Ecto neural progenitor cell (in vitro differentiated cells): ENCODE measurements around the gene DPYSL5.
A peak's percentile ranks its signal among the peaks of the same experiment; 100 is the strongest.

ENCODE experiments used
- DNase-seq: peaks from one replicate; pipeline ENCODE4 v3.0.0-alpha.2; 2018; ENCODE audit warnings: low spot score

Gene DPYSL5

DNA sequence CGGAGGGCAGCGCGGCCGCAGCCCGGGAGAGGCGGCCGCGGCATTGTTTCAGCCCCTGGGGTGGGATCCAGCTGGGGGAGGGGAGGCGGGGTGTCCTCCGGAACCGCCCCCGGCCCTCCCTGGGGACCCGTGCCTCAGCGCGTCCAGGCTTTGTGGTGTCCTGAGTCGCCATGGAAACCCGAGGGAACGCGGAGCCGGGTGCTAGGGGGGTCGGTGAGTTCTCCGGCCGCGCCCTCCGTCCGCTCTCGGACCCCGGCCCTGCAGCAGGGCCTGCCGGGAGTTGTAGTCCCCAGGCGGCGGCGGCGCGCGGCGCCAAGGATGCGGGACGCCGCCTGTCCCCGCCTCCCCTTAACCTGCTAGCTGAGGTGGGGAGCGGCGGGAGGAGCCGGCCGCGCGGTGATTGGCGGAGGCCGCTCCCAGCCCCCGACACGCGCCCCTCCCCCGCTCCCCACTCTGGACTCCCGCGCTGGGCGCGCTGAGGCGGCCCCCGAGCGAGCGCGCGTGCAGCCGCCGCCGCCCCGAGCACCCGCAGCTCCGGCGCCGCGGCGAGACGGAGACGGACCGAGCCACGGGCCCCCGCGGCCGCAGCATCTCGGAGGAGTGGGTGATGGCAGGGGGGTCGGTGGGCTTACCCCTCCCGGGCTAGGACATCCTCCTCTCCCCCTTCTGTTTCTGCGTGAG, at the start of gene DPYSL5:
Gene DPYSL5 (plus strand): TSS at position 478 of the 681 bp plus-strand sequence. CDS start 50,368 bp downstream, outside the sequence.
- DNase-seq, result peak; percentile 96

DNA sequence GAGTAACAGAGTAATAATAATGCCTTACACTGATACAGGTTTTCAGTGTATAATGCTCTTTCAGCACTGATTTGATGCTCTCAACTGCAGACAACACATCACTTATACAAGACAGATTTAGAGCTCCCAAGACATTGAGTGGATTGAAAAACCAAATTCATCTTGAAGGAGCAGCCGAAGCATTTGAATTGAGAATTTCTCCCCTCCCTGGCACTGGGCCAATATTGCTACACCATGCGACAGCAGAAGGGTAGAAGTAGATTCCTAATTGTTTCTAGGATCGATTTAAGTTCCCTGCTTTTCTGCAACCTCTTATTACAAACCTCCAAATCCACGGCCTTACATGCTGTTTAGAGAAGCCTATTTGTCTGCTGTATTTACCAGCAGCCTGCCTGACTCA, 46.6 kb upstream of the DPYSL5 start:
- DNase-seq, result no peak

- DNase-seq, result no peak
These were observed 46.1 kb upstream of the DPYSL5 start for GRCh38 chr2:26801796-26802195.

DNA sequence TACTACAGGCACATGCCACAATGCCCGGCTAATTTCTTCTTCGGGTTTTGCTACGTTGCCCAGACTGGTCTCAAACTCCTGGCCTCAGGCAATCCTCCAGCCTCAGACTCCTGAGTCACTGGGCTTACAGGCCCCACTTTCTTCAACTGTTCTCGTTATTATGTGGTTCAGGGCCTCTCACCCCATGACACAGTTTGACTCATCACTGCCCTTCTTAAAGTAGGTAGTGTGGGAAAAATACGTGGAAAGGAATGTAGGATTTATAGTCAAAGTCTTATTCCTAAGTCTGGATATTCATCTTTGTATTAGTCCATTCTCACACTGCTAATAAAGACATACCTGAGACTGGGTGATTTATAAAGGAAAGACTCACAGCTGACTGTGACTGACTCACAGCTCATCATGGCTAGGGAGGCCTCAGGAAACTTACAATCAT, 42.7 kb upstream of the DPYSL5 start:
- no peak for DNase-seq

DNA sequence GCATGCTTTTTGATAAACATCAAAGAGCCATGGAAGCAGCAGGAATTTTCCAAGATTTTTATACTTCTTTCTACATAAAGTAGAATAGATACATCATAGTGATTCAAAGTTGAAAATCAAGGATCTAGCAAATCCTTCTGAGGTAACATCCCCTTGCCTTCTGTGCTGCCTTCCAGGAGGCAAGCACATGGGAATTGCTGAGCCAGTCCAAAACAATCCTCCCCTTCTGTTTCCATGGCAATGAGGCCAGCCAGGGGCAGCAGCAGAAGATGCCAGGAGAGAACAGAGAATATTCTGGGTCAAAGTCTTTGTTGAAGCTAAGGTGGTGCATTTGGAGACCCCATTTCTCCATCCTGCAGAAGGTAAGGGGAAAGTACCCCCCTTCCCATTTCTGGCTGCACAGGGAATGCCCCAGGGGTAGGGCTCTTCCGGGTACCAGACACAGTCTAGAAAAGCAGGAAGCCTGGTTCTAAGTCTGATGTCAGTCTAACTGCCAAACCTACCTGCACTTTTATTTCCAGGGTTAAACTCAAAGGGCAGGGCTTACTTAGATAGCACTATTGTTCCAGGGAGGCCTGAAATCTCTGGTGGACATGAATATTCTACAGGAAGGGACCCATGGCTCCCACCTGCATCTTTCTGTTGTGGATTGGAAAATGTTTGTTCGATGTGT, 40.0 kb upstream of the DPYSL5 start:
- no peak for DNase-seq

DNA sequence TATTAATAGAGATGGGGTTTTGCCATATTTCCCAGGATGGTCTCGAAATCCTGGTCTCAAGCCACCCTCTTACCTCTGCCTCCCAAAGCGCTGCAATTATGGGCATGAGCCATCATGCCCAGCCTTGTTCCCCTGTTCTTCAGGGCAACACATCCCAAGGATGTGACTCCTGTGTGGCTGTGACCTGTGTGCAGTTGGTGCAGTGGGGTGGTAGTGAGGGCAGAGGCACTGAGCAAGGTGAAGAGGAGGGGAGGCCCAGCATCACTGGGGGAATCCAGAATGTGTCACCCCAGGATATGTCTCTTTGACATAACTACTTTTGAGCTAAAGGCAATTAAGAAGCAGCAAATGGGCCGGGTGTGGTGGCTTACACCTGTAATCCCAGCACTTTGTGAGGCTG, 38.7 kb upstream of the DPYSL5 start:
- DNase-seq, result no peak

GRCh38 chr2:26809876-26810577, 37.9 kb upstream of the DPYSL5 start:
- no peak for DNase-seq

DNA sequence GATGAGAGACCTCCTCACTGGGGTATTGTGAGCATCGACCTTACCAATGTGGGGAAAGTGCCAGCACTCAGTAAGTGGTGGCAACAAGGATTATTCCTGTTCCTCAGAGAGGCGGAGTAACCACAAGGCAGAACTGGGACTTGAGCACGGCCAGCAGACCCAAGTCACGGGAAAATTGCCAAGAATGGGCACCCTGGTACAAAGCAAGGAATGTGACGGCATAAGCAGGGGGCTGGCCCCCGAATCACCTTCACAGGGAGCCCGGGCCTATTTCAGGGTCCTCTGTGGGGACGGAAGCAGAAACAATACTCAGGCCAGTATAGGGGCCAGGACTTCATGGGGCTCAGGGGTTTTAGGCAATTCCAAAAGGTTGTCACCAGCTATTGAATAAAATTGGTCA, 36.7 kb upstream of the DPYSL5 start:
- no peak for DNase-seq

DNA sequence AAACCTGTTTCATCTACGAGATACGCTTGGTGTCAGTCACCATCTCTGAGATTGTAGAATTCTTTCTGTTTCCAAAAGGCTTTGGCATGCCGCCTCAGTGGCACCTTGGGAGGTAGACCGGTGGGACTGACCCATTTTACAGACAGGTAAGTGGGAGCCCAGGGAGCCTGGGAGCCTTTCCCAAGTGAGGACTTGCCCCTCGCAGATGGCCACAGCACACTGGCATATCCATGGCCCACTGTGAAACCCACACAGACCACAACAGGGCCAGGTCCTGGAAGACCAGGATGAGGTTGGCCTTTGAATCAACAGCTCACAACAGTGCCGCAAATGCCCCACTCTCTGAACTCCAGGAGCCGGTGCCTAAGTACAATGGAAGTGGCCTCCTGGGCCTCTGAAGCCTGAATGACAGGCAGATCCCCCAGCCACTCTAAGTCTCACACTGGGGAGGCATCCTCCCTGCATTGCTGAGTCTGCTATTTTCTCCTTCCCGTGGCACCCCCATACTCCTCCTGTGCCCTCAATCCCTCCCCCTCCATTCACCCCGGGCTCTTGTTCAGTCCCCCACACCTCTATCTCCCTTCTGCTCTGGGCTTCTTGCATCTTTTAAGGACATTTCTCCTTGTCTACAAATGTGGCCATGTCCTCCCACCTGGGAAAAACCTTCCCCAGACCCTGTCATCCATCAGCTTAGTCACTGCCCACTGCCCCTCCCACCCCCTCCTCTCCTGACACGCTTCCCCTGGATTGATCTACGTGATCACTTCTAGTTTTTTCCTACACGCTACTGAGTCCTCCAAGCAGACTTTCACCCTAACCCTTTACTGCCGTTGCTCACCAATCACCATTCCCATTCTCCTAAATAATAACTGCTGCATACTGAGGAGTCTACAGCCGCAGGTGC, 35.9 kb upstream of the DPYSL5 start:
- peak; percentile 57 for DNase-seq

DNA sequence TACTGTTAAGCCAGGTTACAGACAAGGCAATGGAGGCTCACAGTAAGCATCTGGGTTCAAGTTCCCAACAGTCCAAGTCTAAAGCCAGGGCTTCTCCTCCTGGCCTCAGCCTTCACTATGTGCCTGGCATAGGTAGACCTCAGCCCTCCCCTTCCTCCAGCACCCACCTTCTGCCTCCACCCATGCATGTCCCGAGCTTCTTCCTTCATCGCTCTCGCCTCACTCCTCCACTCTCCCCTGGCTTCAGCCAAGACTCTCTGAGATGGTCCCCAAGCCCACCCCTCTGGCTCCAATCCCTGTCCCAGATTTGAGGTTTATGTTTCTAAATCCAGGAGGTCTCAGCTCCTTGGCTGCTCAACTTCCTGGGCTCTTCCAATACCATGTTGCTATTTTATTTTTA, 35.2 kb upstream of the DPYSL5 start:
- DNase-seq, result no peak

GRCh38 chr2:26814072-26814765, 33.7 kb upstream of the DPYSL5 start:
- peak; percentile 26 for DNase-seq

GRCh38 chr2:26816893-26817292, 31.0 kb upstream of the DPYSL5 start:
- no peak for DNase-seq

DNA sequence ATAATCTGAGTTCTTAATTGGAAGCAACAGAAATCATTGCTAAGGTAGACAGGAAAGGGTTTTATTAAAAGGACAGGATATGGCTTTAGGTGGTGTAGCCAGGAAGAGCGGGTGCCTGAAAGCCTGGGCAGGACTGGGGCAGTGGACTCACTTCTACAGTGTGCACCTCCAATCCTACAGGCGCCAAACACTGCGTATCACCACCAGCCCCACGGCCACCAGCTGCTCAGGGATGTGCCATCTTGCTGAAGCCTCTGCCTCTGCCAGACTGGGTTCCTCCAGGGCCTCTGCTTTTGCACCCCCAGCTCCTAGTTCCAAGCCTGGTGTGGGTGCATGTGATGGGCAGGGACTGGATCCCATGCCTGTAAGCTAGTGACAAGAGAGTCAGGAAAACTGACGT, 29.7 kb upstream of the DPYSL5 start:
- DNase-seq, result no peak

DNA sequence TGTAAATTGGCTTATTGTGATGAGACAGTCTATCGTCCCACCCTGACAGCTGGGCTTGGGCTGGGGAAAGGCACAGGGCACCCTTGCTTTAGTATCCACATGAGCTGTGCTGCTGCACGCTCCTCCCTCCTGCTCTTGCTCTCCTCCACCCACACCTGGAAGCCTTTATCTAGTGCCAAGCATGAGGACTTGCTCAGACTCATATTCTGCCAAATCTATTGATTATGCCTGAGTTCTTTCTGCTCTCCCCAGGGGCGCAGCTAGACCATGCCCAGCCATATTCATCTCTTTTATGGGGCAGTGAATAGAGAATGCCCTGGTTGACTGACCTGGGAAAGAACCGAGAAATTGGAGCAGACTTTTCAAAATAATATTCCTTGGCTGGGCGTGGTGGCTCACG, 29.0 kb upstream of the DPYSL5 start:
- DNase-seq, result no peak

GRCh38 chr2:26820932-26821331, 27.0 kb upstream of the DPYSL5 start:
- no peak for DNase-seq

- DNase-seq, result no peak
These were observed 25.1 kb upstream of the DPYSL5 start for GRCh38 chr2:26822877-26823276.

GRCh38 chr2:26838121-26838906, 9.6 kb upstream of the DPYSL5 start:
- DNase-seq, result no peak

DNA sequence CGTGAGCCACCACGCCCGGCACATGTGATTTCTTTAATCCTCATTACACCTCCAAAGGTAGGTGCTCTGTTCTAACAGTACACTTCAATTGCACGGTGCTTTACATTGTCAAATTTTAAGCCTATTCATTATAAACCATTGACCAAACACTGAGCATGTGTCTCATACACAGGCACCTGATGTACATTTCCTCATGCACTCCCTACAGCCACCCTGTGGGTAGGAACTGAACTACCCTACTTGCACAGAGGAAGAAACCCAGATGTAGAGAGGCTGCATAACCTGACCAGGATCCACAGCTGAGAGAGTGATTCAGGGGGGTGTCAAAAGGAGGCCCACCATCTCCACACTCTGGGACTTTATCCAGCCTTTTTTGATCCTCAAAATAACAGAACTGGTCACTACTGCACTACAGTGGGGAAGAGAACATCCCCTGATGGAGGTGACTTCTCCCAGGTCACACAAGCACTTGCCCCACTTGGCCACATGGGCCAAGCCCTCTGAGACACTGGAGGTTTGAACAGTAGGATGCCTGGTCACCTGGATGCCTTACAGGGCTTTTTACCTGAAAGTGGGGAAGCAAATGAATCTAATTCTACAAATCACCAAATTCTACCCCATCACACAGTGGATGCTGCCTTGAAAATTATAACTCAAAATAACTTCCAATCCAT, 6.9 kb upstream of the DPYSL5 start:
- DNase-seq, result no peak

GRCh38 chr2:26843041-26843440, 4.9 kb upstream of the DPYSL5 start:
- no peak for DNase-seq

GRCh38 chr2:26845021-26845420, 2.9 kb upstream of the DPYSL5 start:
- DNase-seq, result no peak
